COR-L47 (cell line): ENCODE results near the gene WLS.

Experiments
- DNase-seq: peaks from one replicate; lab custom pipeline; 2025; lab: John Stamatoyannopoulos, UW

Gene WLS

GRCh38 chr1:68131261-68131660, 101.1 kb downstream of the WLS start:
- no peak for DNase-seq

- DNase-seq, result no peak
These were observed 102.6 kb downstream of the WLS start for GRCh38 chr1:68129536-68130250.

DNA sequence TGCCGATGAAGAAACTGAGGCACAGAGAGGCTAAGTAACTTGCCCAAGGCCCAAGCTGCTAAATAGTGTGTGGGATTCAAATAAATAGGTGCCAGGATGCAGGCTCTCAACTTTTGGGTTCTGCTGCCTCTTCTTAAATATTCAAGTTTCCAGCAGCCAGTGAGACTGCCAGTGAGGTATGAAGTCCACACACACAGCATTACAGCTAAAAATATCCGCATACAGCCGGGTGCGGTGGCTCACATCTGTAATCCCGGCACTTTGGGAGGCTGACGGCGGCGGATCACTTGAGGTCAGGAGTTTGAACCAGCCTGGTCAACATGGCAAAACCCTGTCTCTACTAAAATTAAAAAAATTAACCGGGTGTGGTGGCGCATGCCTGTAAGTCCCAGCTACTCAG, 103.5 kb downstream of the WLS start:
- no peak for DNase-seq

- DNase-seq, result no peak
These were observed 104.2 kb downstream of the WLS start for GRCh38 chr1:68128157-68128556.

DNA sequence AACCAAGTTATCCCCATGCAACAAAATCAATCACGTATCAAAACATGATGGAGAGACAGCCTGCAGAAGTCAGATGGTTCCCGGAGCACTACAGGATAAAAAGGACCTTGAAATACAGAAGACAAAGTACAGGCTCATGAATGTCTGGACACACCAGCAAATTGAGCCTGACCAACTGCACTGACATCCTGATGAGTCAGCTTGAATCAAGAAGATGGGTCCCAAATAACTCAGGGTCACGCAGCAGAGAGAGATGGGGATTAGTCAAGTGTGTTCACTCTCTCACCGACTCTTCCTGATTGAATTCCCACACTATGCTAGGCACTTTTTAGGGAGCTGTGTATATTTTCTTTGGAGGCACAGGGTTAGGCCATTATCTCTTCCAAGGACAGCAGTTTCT, 110.8 kb downstream of the WLS start:
- DNase-seq, result no peak

- DNase-seq, result peak; percentile 49
These were observed 112.1 kb downstream of the WLS start for GRCh38 chr1:68120136-68120791.

DNA sequence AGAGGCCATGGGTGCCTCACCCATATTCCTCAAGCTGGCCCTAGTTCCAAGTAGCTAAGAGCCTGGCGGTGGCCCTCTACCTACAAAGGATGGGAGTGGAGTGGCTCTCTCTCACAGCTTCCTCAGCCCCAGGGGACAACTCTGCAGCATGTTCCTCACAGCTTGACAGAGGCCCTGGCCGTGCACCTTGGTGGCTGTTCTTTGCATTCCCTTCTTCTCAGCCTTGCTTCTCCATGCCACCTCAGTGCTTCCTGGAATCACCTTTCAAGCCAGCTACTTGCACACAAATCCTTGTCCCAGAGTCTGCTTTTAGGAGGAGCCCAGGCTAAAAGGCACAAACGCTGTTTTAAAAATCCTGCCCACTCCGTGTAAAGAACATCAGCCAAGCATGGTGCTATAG, 112.9 kb downstream of the WLS start:
- DNase-seq, result no peak

- DNase-seq, result no peak
These were observed 114.9 kb downstream of the WLS start for GRCh38 chr1:68117416-68117815.

DNA sequence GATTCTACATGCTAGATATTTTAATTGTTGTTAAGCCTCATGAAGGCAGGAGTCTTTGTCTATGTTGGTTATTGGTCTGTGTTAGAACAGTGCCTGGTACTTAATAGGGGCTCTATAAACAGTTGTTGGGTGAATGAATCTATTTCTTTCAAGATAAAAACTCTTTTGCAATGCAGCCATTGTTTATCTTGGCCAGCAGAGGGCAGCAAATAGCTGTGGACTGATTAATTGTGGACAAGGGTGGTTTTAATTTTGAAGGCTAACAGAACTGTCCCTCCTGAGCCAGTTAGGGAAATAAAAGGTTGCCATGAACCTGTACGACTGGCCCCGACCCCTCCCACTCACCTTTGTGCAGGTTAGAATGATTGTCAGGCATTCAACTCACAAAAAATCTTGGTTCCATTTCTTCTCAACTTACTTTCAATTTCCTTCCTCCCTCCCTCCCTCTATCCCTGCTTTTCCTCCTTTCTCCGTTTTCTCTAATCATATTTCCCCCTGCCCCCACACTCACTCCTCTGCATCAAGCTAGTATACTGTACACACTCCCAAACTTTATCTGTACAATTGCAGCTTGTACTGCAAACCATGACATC, 115.6 kb downstream of the WLS start:
- DNase-seq, result peak; percentile 40

GRCh38 chr1:68115308-68115707, 117.0 kb downstream of the WLS start:
- no peak for DNase-seq

DNA sequence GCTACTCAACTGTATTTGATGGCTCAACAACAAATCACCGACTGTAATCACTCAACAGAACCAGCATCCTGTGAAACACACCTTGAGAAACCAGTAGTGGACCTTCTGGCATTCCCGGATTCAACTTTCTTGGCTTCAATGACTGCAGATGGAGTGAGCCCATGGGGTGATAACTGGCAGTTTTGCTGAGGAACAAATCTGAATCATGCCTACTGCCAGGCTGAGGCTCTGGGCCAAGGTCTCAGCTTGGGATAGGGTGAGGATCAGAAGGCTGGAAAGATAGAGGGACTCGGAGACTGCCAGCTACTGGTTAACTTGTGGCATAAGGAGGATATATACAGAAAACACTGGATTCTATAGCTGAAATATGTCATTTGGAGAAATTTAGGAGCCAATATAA, 118.4 kb downstream of the WLS start:
- DNase-seq, result no peak

- no peak for DNase-seq
These were observed 119.5 kb downstream of the WLS start for GRCh38 chr1:68112835-68113243.

DNA sequence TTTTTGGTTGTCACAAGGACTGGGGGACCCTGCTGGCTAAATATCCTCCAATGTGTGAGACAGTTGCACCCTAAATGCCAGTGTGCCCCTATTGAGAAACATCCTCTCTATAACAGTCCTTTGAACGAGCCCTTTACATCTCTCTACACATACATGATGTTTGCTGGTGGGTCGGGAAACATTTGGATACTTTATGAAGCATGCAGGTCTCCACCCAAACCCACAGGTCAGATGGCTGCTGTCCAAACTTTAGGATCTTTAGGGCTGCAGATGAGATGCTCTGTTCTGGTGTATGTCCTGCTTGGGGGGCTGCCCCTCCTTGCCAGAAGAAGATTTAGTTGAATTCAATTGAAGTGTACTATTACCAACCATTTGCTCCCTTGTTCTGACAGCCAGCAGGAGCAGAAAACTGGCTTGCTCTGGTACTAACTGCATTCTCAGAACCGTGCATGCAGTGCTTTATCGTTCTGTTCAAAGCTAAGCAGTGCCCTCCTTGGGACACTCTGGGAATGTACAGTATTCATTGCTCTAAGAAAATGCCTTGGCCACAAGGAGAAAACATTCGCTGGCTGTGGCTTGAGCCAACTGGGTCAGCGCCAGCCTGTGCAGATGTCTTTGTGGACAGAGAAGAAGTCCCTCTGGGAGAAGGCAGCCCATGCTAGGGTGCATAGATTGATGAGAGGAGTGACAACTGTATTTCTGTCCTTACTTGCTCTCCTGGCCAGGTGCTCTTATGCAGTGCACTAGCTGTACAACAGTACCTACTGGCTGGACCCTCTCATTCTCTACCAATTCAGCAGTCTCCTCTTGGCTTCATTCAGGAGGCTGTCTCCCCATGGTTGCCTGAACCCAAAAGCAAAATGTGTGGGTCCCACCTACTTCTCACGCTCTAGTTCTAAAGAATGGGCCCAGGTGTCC, 120.5 kb downstream of the WLS start:
- peak; percentile 82 for DNase-seq

- DNase-seq, result no peak
These were observed 124.6 kb downstream of the WLS start for GRCh38 chr1:68107771-68108170.

- peak; percentile 24 for DNase-seq
These were observed 128.3 kb downstream of the WLS start for GRCh38 chr1:68103884-68104554.

GRCh38 chr1:68103011-68103545, 129.2 kb downstream of the WLS start:
- DNase-seq, result peak; percentile 97

DNA sequence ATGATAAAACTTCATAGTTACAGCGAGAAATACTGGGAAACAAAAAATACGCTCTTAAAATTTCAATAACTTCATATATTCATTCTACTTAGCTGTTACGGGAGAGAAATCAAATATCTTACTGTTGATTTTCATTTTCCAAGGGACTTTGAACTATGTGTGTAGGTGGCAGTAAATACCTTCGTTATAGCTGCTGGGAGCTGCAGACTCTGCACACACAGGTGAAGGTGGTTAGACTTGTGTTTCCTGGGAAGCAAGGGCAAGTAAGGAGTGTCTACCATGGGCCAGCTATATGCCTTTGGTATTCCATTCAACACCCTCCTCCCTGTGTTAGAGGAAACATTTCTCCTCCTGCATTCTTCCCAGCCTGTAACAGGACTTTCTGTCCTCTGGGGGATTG, 130.5 kb downstream of the WLS start:
- DNase-seq, result no peak

GRCh38 chr1:68100571-68100970, 131.8 kb downstream of the WLS start:
- no peak for DNase-seq

DNA sequence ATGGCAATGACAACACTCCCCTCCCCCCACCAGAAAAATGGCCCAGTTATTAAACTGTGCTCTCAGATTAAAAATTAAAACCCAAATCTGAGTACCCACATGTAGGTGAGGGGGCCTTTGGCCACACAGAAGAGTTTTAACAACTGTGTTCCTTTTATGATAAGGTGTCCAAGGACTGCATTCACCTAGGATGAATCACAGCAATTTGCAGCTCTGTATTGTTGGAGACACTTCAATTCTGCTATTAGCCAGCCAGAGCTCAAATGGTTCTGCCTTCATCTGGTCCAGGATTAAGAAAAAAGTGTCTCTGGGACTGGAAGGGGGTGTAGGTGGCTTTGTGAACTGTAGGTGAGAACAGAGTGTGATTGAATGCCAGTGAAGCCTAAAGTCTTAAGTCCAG, 138.6 kb downstream of the WLS start:
- no peak for DNase-seq

GRCh38 chr1:68087184-68087583, 145.1 kb downstream of the WLS start:
- no peak for DNase-seq

- DNase-seq, result no peak
These were observed 146.6 kb downstream of the WLS start for GRCh38 chr1:68085752-68086151.

DNA sequence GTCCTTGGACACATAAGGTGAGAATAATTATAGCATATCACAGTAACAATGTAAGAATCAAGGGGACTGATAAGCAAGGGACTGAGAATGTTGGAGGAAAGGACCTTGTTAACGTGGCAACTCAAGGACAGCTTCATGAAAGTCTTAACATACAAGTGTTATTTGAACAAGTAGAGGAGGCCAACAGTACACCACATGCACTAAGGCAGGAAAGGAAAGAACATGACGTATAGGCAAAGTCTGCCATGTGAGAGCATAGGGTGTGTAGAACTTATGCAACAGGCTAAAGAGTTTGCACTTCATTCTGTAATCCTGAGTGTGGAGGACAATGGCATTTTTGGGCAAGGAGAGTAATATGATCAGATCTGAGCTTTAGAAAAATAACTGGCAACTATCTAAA, 148.6 kb downstream of the WLS start:
- DNase-seq, result no peak
